Nephron (organoid): Measurements from ENCODE around the gene GPRC5A.

Experiments used
- H3K27ac Mint-ChIP-seq, 3 experiments: 2 replicates each; pipeline ENCODE4 v1.8.0; 2020; ENCODE audit warnings: mixed read lengths in 3 of 3, mild to moderate bottlenecking in 2 of 3, moderate library complexity in 1 of 3
- H3K27me3 Mint-ChIP-seq: 2 replicates; pipeline ENCODE4 v1.8.0; 2021; ENCODE audit warnings: low read depth, mild to moderate bottlenecking, moderate library complexity, mixed read lengths
- H3K36me3 Mint-ChIP-seq: 2 replicates; pipeline ENCODE4 v1.8.0; 2020; ENCODE audit warnings: low read depth, mixed read lengths
- H3K4me1 Mint-ChIP-seq: 2 replicates; pipeline ENCODE4 v1.8.0; 2020; ENCODE audit warnings: mixed read lengths
- H3K4me3 Mint-ChIP-seq, 3 experiments: 2 replicates each; pipeline ENCODE4 v1.8.0; 2020; ENCODE audit warnings: mild to moderate bottlenecking in 3 of 3, mixed read lengths in 3 of 3, moderate library complexity in 2 of 3
- H3K9me3 Mint-ChIP-seq: 2 replicates; pipeline ENCODE4 v1.8.0; 2020; ENCODE audit warnings: mixed read lengths
- CTCF ChIP-seq, 3 experiments: fragments of 200-600 bp; sonication (generic); IDR thresholded peaks; one replicate each; pipeline ENCODE4 v1.5.0; 2021; ENCODE audit warnings: antibody characterized with exemption in 3 of 3; ENCODE audit not compliant: unreplicated experiment in 3 of 3

Gene GPRC5A

GRCh38 chr12:12909228-12909994 is 18.0 kb downstream of the GPRC5A start:
- Mint-ChIP-seq H3K4me1 (peaks cover 36% of the 10 kb centered on the region), H3K4me3 (no peak overlapping the region), H3K27ac (peak overlapping the region; percentile 7 to 18 (median 9)), H3K27me3 (peaks cover 3% of the 10 kb centered on the region), H3K9me3 (no peaks in the 10 kb centered on the region), H3K36me3 (no peaks in the 10 kb centered on the region)
- TF ChIP-seq CTCF (IDR thresholded peaks at IDR 0.05; ENCODE audit: unreplicated experiment in 3 of 3) = no peak

GRCh38 chr12:12909995-12910420 is 18.6 kb downstream of the GPRC5A start:
- H3K4me3 Mint-ChIP-seq = no peak overlapping the region
- TF ChIP-seq CTCF (IDR thresholded peaks at IDR 0.05; ENCODE audit: unreplicated experiment in 3 of 3) = no peak
- peaks cover 3% of the 10 kb centered on the region for H3K27me3 Mint-ChIP-seq
- no peaks in the 10 kb centered on the region for H3K9me3 Mint-ChIP-seq
- H3K27ac Mint-ChIP-seq = peak overlapping the region in 2 of 3 experiments; percentile 0 to 48
- H3K4me1 Mint-ChIP-seq = peaks cover 38% of the 10 kb centered on the region
- H3K36me3 Mint-ChIP-seq = no peaks in the 10 kb centered on the region

- no peak overlapping the region for H3K27ac Mint-ChIP-seq
- H3K9me3 Mint-ChIP-seq = no peaks in the 10 kb centered on the region
- peaks cover 56% of the 10 kb centered on the region for H3K4me1 Mint-ChIP-seq
- no peaks in the 10 kb centered on the region for H3K36me3 Mint-ChIP-seq
- TF ChIP-seq CTCF (IDR thresholded peaks at IDR 0.05; ENCODE audit: unreplicated experiment in 3 of 3) = no peak
- no peak overlapping the region for H3K4me3 Mint-ChIP-seq
- H3K27me3 Mint-ChIP-seq = peaks cover 6% of the 10 kb centered on the region
Measured at GRCh38 chr12:12912711-12913110, 21.3 kb downstream of the GPRC5A start.

GRCh38 chr12:12915656-12916055 is 24.3 kb downstream of the GPRC5A start:
- peak overlapping the region in 1 of 3 experiments; percentile 61 for H3K27ac Mint-ChIP-seq
- TF ChIP-seq CTCF (IDR thresholded peaks at IDR 0.05; ENCODE audit: unreplicated experiment in 3 of 3) = no peak
- peaks cover 48% of the 10 kb centered on the region for H3K4me1 Mint-ChIP-seq
- H3K4me3 Mint-ChIP-seq = no peak overlapping the region
- no peaks in the 10 kb centered on the region for H3K9me3 Mint-ChIP-seq
- peaks cover 3% of the 10 kb centered on the region for H3K27me3 Mint-ChIP-seq
- H3K36me3 Mint-ChIP-seq = no peaks in the 10 kb centered on the region

GRCh38 chr12:12916135-12916944 is 25.0 kb downstream of the GPRC5A start:
- Mint-ChIP-seq H3K9me3 (no peaks in the 10 kb centered on the region), H3K27me3 (peaks cover 3% of the 10 kb centered on the region), H3K4me3 (peak overlapping the region in 1 of 3 experiments; percentile 10), H3K27ac (peak overlapping the region in 2 of 3 experiments; percentile 7 to 61), H3K4me1 (peaks cover 47% of the 10 kb centered on the region), H3K36me3 (no peaks in the 10 kb centered on the region)
- TF ChIP-seq CTCF (IDR thresholded peaks at IDR 0.05; ENCODE audit: unreplicated experiment in 3 of 3) = peak; percentile 95 to 97 (median 96)
